ENCODE measurements around the gene RNF121.
A peak's percentile ranks its signal among the peaks of the same experiment; 100 is the strongest.
"Not testable (repeated sequence)": the region's sequence is repeated elsewhere in the genome, so short reads cannot be mapped to it uniquely, and the experiment has no call there.

RNF121 gene
- long read RNA-seq, donor 1, transcript RNF121-201 (9 exons, 2,625 nt), result major isoform, 12 of 31 reads
- long read RNA-seq, donor 1, partial matches to known transcripts, result 13 of 31 reads
- long read RNA-seq, donor 1, other reads (novel, unspliced or antisense), result 0 of 31 reads
- long read RNA-seq, donor 2, partial matches to known transcripts, result 0 of 7 reads
- long read RNA-seq, donor 2, other reads (novel, unspliced or antisense), result 0 of 7 reads
- long read RNA-seq, donor 3, partial matches to known transcripts, result 0 of 3 reads
- long read RNA-seq, donor 3, other reads (novel, unspliced or antisense), result 0 of 3 reads
- long read RNA-seq, donor 4, transcript RNF121-201 (9 exons, 2,625 nt), result major isoform, 8 of 9 reads
- long read RNA-seq, donor 4, partial matches to known transcripts, result 0 of 9 reads
- long read RNA-seq, donor 4, other reads (novel, unspliced or antisense), result 0 of 9 reads
- long read RNA-seq, donor 5, partial matches to known transcripts, result 0 of 5 reads
- long read RNA-seq, donor 5, other reads (novel, unspliced or antisense), result 0 of 5 reads
- long read RNA-seq, donor 6, transcript RNF121-201 (9 exons, 2,625 nt), result major isoform, 5 of 7 reads
- long read RNA-seq, donor 6, partial matches to known transcripts, result 0 of 7 reads
- long read RNA-seq, donor 6, other reads (novel, unspliced or antisense), result 0 of 7 reads
- long read RNA-seq, donor 7, transcript RNF121-201 (9 exons, 2,625 nt), result major isoform, 5 of 17 reads
- long read RNA-seq, donor 7, partial matches to known transcripts, result 8 of 17 reads
- long read RNA-seq, donor 7, other reads (novel, unspliced or antisense), result 0 of 17 reads
- long read RNA-seq, donor 8, transcript RNF121-201 (9 exons, 2,625 nt), result major isoform, 7 of 135 reads
- long read RNA-seq, donor 8, partial matches to known transcripts, result 127 of 135 reads
- long read RNA-seq, donor 8, other reads (novel, unspliced or antisense), result 0 of 135 reads

DNA sequence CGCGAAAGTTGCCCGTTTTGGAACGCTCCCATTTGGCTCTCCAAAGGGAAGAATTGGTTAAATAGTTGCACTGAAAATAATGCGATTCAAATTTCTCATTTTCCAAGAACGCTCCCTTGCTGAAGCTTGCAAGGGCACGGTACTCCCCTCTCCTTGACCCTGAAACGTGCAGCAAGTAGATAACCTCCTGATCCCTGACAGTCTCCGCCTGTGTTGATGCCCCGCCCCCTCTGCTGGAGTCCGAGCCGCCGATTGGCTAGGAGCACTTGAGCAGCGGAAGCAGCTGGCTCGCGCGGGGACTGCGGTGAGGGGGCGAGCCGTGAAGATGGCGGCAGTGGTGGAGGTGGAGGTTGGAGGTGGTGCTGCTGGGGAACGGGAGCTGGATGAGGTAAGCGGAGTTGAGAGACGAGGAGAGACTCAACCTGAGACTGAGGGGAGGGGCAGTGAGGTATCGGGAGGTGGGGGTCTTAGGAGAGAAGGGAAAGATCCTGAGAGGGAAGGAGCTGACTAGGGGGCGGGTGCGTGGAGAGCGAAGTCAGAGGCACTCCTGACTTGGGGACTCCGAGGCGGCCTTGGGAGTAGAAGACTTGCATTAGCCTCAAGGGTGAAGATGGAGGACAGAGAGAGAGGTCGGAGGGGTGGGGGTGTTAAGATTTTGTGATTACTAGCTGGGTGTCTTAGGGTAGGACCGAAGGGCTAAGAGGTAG, at the start of gene RNF121:
Gene RNF121 (plus strand): TSS at position 310 of the 707 bp plus-strand sequence. CDS start 16 bp downstream, at position 326.
- DNase-seq, result no peak

DNA sequence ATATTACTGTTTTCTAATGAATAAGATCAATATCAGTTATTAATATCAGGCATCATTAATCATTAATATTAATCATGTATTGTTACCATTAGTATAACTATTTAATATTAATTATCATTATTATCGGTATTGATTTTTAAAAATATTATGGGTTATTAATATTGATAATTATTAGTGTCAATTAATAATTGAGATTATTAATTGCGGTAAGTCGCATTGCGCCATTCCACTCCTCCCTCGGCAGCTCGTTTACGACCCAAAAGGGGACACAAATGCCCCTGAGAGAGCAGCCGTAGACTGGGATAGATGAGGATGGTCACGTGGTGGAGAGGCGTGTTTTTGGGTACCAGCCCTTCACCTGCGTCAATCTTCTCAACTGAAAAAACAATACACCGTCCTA, 43.0 kb upstream of the RNF121 start:
- not testable (repeated sequence) for DNase-seq

GRCh38 chr11:71888335-71889010, 40.4 kb upstream of the RNF121 start:
- DNase-seq, result not testable (repeated sequence)

GRCh38 chr11:71889181-71889872, 39.5 kb upstream of the RNF121 start:
- not testable (repeated sequence) for DNase-seq

DNA sequence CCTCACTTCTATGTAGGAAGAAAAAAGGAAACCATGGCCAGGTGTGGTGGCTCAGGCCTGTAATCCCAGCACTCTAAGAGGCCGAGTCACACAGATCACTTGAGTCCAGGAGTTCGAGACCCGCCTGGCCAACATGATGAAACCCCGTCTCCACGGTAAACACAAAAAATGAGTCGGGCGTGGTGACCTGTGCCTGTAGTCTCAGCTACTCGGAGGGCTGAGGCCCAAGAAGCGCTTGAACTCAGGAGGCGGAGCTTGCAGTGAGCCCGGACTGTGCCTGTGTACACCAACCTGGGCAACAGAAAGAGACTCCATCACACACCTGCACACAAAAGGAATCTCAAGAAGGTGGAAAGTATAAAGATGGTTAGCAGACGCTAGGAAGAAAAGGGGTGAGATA, 32.9 kb upstream of the RNF121 start:
- no peak for DNase-seq

DNA sequence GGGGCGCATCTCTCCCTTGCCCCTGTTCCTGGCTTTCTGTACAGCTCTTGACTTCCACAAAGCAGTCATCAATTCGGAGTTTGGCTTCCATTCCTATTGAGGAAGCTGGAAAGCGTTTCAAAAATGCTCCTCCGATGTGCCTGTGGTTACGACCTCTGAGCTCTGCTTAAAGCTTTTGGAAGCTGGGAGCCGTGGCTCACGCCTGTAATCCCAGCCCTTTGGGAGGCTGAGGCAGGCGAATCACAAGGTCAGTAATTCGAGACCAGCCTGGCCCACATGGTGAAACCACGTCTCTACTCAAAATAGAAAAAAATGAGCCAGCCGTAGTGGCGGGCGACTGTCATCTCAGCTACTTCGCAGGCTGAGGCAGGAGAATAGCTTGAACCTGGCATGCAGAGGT, 27.7 kb upstream of the RNF121 start:
- not testable (repeated sequence) for DNase-seq

GRCh38 chr11:71908218-71908617, 20.6 kb upstream of the RNF121 start:
- DNase-seq, result no peak

- not testable (repeated sequence) for DNase-seq
Measured at GRCh38 chr11:71910775-71911174, 18.1 kb upstream of the RNF121 start.

DNA sequence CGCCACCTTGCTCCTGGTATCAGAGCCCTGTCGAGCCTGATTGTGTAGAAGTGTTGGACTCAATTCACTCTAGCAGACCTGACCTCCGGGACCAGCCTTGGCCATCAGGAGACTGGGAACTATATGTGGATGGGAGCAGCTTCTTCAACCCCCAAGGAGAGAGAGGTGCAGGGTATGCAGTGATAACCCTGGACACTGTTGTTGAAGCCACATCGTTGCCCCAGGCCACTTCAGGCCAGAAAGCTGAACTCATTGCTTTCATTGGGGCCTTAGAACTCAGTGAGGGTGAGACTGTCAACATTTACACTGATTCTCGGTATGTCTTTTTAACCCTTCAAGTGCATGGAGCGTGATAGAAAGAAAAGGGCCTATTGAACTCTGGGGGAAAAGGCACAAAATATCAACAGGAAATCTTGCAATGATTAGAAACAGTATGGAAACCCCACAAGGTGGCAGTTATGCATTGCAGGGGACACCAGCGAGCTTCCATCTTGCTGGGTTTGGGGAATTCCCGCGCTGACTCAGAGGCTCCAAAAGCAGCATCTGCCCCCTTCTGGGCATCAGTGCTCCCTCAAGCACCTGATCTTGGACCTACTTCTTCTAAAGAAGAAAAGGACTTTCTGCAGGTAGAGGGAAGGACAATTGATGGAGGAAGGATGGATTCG, 17.4 kb upstream of the RNF121 start:
- DNase-seq, result not testable (repeated sequence)

DNA sequence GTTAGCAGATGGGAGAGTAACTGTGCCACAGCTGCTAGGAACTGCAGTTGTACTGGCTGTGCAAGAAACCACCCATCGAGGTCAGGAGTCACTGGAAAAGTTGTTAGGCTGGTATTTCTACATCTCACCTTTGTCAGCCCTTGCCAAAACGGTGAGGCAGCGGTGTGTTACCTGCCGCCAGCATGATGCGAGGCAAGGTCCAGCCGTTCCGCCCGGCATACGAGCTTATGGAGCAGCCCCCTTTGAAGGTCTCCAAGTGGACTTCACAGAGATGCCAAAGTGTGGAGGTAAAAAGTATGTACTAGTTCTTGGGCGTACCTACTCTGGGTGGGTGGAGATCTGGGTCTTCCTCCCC, 16.9 kb upstream of the RNF121 start:
- DNase-seq, result not testable (repeated sequence)

DNA sequence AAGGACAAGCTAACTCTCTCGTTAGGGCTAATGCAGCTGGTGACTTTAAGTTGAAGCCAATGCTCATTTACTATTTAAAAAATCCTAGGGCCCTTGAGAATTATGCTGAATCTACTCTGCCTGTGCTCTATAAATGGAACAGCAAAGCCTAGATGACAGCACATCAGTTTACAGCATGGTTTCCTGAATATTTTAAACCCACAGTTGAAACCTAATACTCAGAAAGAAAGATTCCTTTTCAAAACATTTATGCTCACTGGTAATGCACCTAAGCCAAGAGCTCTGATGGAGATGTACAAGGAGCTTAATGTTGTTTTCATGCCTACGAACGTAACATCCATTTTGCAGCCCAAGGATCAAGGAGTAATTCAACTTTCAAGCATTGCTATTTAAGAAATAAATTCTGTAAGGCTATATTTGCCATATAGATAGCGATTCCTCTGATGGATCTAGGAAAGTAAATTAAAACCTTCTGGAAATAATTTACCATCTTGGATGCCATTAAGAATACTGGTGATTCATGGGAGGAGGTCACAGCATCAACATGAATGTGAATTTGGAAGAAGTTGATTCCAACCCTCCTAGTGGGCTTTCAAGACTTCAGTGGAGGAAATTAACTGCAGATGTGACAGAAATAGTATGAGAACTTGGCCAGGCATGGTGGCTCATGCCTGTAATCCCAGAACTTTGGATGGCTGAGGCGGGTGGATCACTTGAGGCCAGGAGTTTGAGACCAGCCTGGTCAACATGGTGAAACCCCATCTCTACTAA, 14.9 kb upstream of the RNF121 start:
- no peak for DNase-seq

DNA sequence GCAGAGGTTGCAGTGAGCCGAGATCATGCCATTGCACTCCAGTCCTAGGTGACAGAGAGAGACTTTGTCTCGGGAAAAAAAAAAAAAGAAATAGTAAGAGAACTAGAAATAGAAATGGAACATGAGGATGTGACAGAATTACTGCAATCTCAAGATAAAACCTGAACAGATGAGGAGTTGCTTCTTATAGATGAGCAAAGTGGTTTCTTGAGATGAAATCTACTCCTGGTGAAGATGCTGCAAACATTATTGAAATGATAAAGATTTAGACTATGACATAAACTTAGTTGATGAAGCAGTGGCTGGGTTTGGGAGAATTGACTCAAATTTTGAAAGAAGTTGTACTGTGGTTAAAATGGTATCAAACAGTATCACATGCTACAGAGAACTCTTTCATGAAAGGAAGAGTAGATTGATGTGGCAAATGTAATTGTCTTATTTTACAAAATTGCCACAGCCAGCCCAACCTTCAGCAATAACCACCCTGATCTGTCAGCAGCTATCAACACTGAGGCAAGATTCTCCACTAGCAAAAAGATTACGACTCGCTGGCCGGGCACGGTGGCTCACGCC, 14.1 kb upstream of the RNF121 start:
- DNase-seq, result no peak

DNA sequence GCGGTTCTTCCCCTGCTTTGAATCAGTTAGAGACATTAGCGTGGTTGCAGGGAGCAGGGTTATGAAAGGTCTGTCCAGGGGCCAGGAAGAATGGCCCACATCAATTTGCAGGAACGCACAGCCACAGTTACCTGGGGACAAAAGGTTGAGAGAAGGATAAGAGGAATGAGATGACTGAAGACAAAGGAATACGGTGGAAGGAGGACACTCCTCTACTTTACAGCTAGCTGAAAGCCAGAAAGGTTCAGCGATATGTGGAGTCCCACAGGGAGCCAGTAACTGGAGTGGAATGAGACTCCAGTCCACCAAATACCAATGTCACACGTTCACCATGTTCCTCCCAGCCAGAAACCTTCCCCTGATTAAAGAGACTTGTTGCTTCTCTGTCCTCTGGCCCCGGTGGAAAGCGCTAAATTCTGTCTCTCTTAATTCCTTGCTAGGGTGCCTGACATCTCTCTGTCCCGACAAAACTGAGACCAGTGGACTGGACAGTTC, 11.2 kb upstream of the RNF121 start:
- no peak for DNase-seq

- DNase-seq, result peak; percentile 98
Measured at GRCh38 chr11:71927820-71928736, 768 bp upstream of the RNF121 start, which contains the start of gene XNDC1N. XNDC1N (minus strand) TSS chr11:71928594; CDS start chr11:71923353, 5,241 bp downstream.

GRCh38 chr11:71929491-71929890, 645 bp downstream of the RNF121 start:
- DNase-seq, result no peak

GRCh38 chr11:71930556-71931244, 1.9 kb downstream of the RNF121 start:
- DNase-seq, result no peak

DNA sequence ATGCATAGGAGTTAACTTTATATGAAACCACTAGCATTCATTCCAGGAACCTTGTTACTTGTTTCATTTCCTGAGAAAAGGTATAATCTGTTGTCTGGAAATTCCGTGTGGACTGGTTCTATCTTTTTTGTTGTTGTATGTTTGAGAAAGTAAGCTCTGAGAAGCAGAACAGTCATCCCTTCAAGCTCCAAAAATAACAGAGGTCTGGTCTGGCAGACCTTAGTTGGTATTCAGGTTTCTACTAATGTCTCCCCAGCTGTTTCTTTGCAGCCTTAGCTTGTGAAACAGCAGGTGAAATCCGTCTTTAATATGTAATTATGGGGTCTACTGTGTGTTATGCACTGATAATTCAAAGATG, 2.4 kb downstream of the RNF121 start:
- no peak for DNase-seq

Data from right kidney (tissue), 9 donors.